H9 (cell line): Measurements from ENCODE around the gene CPLX1. TPM values are rescaled to one million over a fixed set of nuclear protein-coding genes. Genes with fewer than 3 reads are reported as not detected.

Source experiments
- DNase-seq: peaks from one replicate; pipeline ENCODE4 v3.0.0-alpha.2; 2017
- H2AFZ ChIP-seq: one replicate; pipeline ENCODE4 v1.6.1; 2013; ENCODE audit warnings: mild to moderate bottlenecking, low read length, control low read depth, moderate library complexity
- H2AK5ac ChIP-seq: 2 replicates; pipeline ENCODE4 v1.6.1; 2013; ENCODE audit warnings: low read length, control low read depth, mixed read lengths; ENCODE audit not compliant: insufficient read length
- H2BK120ac ChIP-seq: one replicate; pipeline ENCODE4 v1.6.1; 2013; ENCODE audit warnings: low read depth, mild to moderate bottlenecking, low read length, control low read depth, inconsistent platforms; ENCODE audit not compliant: poor library complexity, severe bottlenecking
- H2BK12ac ChIP-seq: 2 replicates; pipeline ENCODE4 v1.6.1; 2013; ENCODE audit warnings: low read length, control low read depth, mixed read lengths, low read depth; ENCODE audit not compliant: insufficient read length
- H2BK15ac ChIP-seq: 2 replicates; pipeline ENCODE4 v1.6.1; 2013; ENCODE audit warnings: low read depth, low read length, control low read depth
- H2BK20ac ChIP-seq: one replicate; pipeline ENCODE4 v1.6.1; 2013; ENCODE audit warnings: low read depth, mild to moderate bottlenecking, low read length, control low read depth, inconsistent platforms; ENCODE audit not compliant: poor library complexity, severe bottlenecking
- H2BK5ac ChIP-seq: 2 replicates; pipeline ENCODE4 v1.6.1; 2013; ENCODE audit warnings: low read length, control low read depth, mixed read lengths; ENCODE audit not compliant: insufficient read length
- H3K14ac ChIP-seq: 2 replicates; pipeline ENCODE4 v1.6.1; 2013; ENCODE audit warnings: low read length, control low read depth; ENCODE audit not compliant: insufficient read depth
- H3K18ac ChIP-seq: 2 replicates; pipeline ENCODE4 v1.6.1; 2013; ENCODE audit warnings: low read depth, mild to moderate bottlenecking, mixed read lengths, low read length, control low read depth; ENCODE audit not compliant: insufficient read length
- H3K23ac ChIP-seq: 2 replicates; pipeline ENCODE4 v1.6.1; 2013; ENCODE audit warnings: low read length, control low read depth, mixed read lengths, low read depth; ENCODE audit not compliant: insufficient read length
- H3K23me2 ChIP-seq: 2 replicates; pipeline ENCODE4 v1.6.1; 2013; ENCODE audit warnings: low read depth, mild to moderate bottlenecking, mixed read lengths, low read length, control low read depth; ENCODE audit not compliant: insufficient read length, poor library complexity, severe bottlenecking
- H3K27ac ChIP-seq: 2 replicates; pipeline ENCODE4 v1.5.1; 2013; ENCODE audit warnings: low read length, control low read depth, mixed read lengths, low read depth; ENCODE audit not compliant: insufficient read length
- H3K27me3 ChIP-seq: 2 replicates; pipeline ENCODE4 v1.6.1; 2013; ENCODE audit warnings: low read length, control low read depth, inconsistent platforms; ENCODE audit not compliant: insufficient read depth
- H3K4ac ChIP-seq: 2 replicates; pipeline ENCODE4 v1.6.1; 2013; ENCODE audit warnings: low read depth, mild to moderate bottlenecking, control low read depth, inconsistent platforms, low read length, moderate library complexity
- H3K4me1 ChIP-seq: 2 replicates; pipeline ENCODE4 v1.6.1; 2013; ENCODE audit warnings: low read length, control low read depth, inconsistent platforms; ENCODE audit not compliant: insufficient read depth
- H3K4me2 ChIP-seq: 2 replicates; pipeline ENCODE4 v1.6.1; 2013; ENCODE audit warnings: low read length, control low read depth, mixed read lengths; ENCODE audit not compliant: insufficient read length, insufficient read depth
- H3K56ac ChIP-seq: 2 replicates; pipeline ENCODE4 v1.6.1; 2013; ENCODE audit warnings: low read depth, mild to moderate bottlenecking, mixed read lengths, low read length, control low read depth; ENCODE audit not compliant: insufficient read length
- H3K79me1 ChIP-seq: 2 replicates; pipeline ENCODE4 v1.6.1; 2013; ENCODE audit warnings: low read depth, mild to moderate bottlenecking, moderate library complexity, low read length, control low read depth, inconsistent platforms; ENCODE audit not compliant: insufficient read depth, poor library complexity, severe bottlenecking
- H3K79me2 ChIP-seq: 2 replicates; pipeline ENCODE4 v1.6.1; 2013; ENCODE audit warnings: low read length, control low read depth, inconsistent platforms; ENCODE audit not compliant: insufficient read depth
- H3K9ac ChIP-seq: 2 replicates; pipeline ENCODE4 v1.6.1; 2013; ENCODE audit warnings: low read length, control low read depth, mixed read lengths; ENCODE audit not compliant: insufficient read length; ENCODE audit errors: extremely low read depth
- H3K9me3 ChIP-seq: one replicate; pipeline ENCODE4 v1.6.1; 2013; ENCODE audit warnings: low read depth, low read length, inconsistent platforms; ENCODE audit not compliant: control insufficient read depth
- H3T11ph ChIP-seq: one replicate; pipeline ENCODE4 v1.6.1; 2013; ENCODE audit warnings: mild to moderate bottlenecking, low read length, control low read depth, inconsistent platforms
- H4K20me1 ChIP-seq: one replicate; pipeline ENCODE4 v1.6.1; 2013; ENCODE audit not compliant: control insufficient read depth, insufficient read length, insufficient read depth
- H4K5ac ChIP-seq: 2 replicates; pipeline ENCODE4 v1.6.1; 2013; ENCODE audit warnings: low read depth, mild to moderate bottlenecking, mixed read lengths, low read length, control low read depth; ENCODE audit not compliant: insufficient read length
- H4K8ac ChIP-seq: replicated peaks from 2 replicates; pipeline ENCODE4 v1.6.1; 2013; ENCODE audit warnings: low read length, control low read depth, mixed read lengths, low read depth; ENCODE audit not compliant: insufficient read length
- H4K91ac ChIP-seq: 2 replicates; pipeline ENCODE4 v1.6.1; 2013; ENCODE audit warnings: low read depth, mild to moderate bottlenecking, moderate library complexity, mixed read lengths, low read length, control low read depth; ENCODE audit not compliant: insufficient read length
- H3K27ac Mint-ChIP-seq, 3 experiments: 2 replicates in 2 of 3; 3 replicates in 1 of 3; pipeline ENCODE4 v1.8.0; 2020 to 2021; ENCODE audit warnings: mixed read lengths in 3 of 3, mild to moderate bottlenecking in 1 of 3, moderate library complexity in 1 of 3
- H3K27me3 Mint-ChIP-seq: 2 replicates; pipeline ENCODE4 v1.8.0; 2021; ENCODE audit warnings: low read depth, mild to moderate bottlenecking, moderate library complexity, mixed read lengths
- H3K36me3 Mint-ChIP-seq, 3 experiments: 2 replicates in 2 of 3; 3 replicates in 1 of 3; pipeline ENCODE4 v1.8.0; 2020 to 2021; ENCODE audit warnings: low read depth in 3 of 3, mixed read lengths in 3 of 3; ENCODE audit not compliant: insufficient read depth in 1 of 3
- H3K4me1 Mint-ChIP-seq, 2 experiments: 2 replicates each; pipeline ENCODE4 v1.8.0; 2020; ENCODE audit warnings: mixed read lengths in 2 of 2
- H3K4me3 Mint-ChIP-seq, 2 experiments: 2 replicates in 1 of 2; 3 replicates in 1 of 2; pipeline ENCODE4 v1.8.0; 2020 to 2021; ENCODE audit warnings: mild to moderate bottlenecking in 2 of 2, mixed read lengths in 2 of 2, moderate library complexity in 1 of 2
- H3K9me3 Mint-ChIP-seq, 2 experiments: 2 replicates in 1 of 2; 3 replicates in 1 of 2; pipeline ENCODE4 v1.8.0; 2020; ENCODE audit warnings: mild to moderate bottlenecking in 2 of 2, mixed read lengths in 2 of 2, moderate library complexity in 1 of 2
- CTCF ChIP-seq: fragments of 200-600 bp; sonication (generic); conservative IDR thresholded peaks from 3 replicates; pipeline ENCODE4 v1.8.0; 2021; ENCODE audit warnings: antibody characterized with exemption, mild to moderate bottlenecking
- WGBS: extraction: QIAGEN DNeasy Blood & Tissue Kit; methylation state at CpG from one replicate; pipeline ENCODE4 v1.1.7; 2013; ENCODE audit warnings: missing lambda C conversion rate, low lambda C conversion rate, mixed read lengths; ENCODE audit not compliant: insufficient read length; ENCODE audit errors: extremely low coverage; 5-methylcytosine and 5-hydroxymethylcytosine counted together
- total RNA-seq: library from RNA; stranded (reverse); gene quantifications from 2 replicates; pipeline ENCODE4 v1.2.1, GENCODE V29; 2021

The CPLX1 gene
- total RNA-seq, 1 experiment from 2014 or later = 0.90 TPM

- DNase-seq = no peak
- Histone ChIP-seq H3K79me1 (no peaks in the 10 kb centered on the region), H3K9me3 (no peaks in the 10 kb centered on the region), H2AK5ac (no peak overlapping the region), H3K27ac (no peak overlapping the region), H4K91ac (no peak overlapping the region), H3K4ac (no peak overlapping the region), H2BK120ac (no peak overlapping the region), H3K27me3 (no peaks in the 10 kb centered on the region), H3K23me2 (no peaks in the 10 kb centered on the region), H4K8ac (no peak overlapping the region), H2BK12ac (no peak overlapping the region), H3K14ac (no peak overlapping the region), H3T11ph (no peak overlapping the region), H4K5ac (no peak overlapping the region), H3K18ac (no peak overlapping the region), H3K9ac (no peak overlapping the region), H4K20me1 (no peaks in the 10 kb centered on the region), H3K4me2 (no peak overlapping the region), H3K56ac (no peak overlapping the region), H2BK20ac (no peak overlapping the region), H2BK5ac (no peak overlapping the region), H2AFZ (no peak overlapping the region), H3K4me1 (no peaks in the 10 kb centered on the region), H3K23ac (no peak overlapping the region), H3K79me2 (no peaks in the 10 kb centered on the region), H2BK15ac (no peak overlapping the region)
- H3K4me3 Mint-ChIP-seq = no peak overlapping the region
- WGBS = no CpG with 5 or more reads among the region's 4 CpGs
- TF ChIP-seq CTCF = no peak
- H3K27ac Mint-ChIP-seq = no peak overlapping the region
- H3K4me1 Mint-ChIP-seq = no peaks in the 10 kb centered on the region
- H3K36me3 Mint-ChIP-seq = peaks cover 2 to 8% (median 6%) of the 10 kb centered on the region in 3 experiments; a peak in 5 of 7 replicates
- H3K27me3 Mint-ChIP-seq = peaks cover 14% of the 10 kb centered on the region
- peaks cover 19 to 22% of the 10 kb centered on the region in 2 experiments; a peak in 4 of 5 replicates for H3K9me3 Mint-ChIP-seq
Measured at GRCh38 chr4:839675-840443, 13.9 kb upstream of the CPLX1 start.
